MM.1S (cell line): Measurements from ENCODE around the gene TMEM135.

Source experiments
- DNase-seq: peaks from one replicate; pipeline ENCODE4 v3.0.0-alpha.2; 2015
- H2AFZ ChIP-seq: fragments of 300-600 bp; sonication (generic); 2 replicates; pipeline ENCODE4 v1.6.0; 2016; ENCODE audit warnings: antibody characterized with exemption, low read length
- H3F3A ChIP-seq: fragments of 300-600 bp; sonication (generic); 2 replicates; pipeline ENCODE4 v1.6.1; 2016; ENCODE audit warnings: mild to moderate bottlenecking, antibody characterized with exemption, low read length, moderate library complexity, mixed read lengths; ENCODE audit not compliant: insufficient read depth
- H3K27ac ChIP-seq: fragments of 300-600 bp; sonication (generic); 2 replicates; pipeline ENCODE4 v1.5.1; 2016; ENCODE audit warnings: mild to moderate bottlenecking, low read length
- H3K27me3 ChIP-seq: fragments of 300-600 bp; sonication (generic); replicated peaks from 2 replicates; pipeline ENCODE4 v1.6.0; 2016; ENCODE audit warnings: low read length; ENCODE audit not compliant: insufficient read depth
- H3K36me3 ChIP-seq: fragments of 300-600 bp; sonication (generic); replicated peaks from 2 replicates; pipeline ENCODE4 v1.6.1; 2016; ENCODE audit warnings: mild to moderate bottlenecking, low read length, mixed read lengths; ENCODE audit not compliant: insufficient read depth
- H3K4me1 ChIP-seq: fragments of 300-600 bp; sonication (generic); 2 replicates; pipeline ENCODE4 v1.6.1; 2016; ENCODE audit warnings: low read length, mixed read lengths
- H3K4me2 ChIP-seq: fragments of 300-600 bp; sonication (generic); 2 replicates; pipeline ENCODE4 v1.6.0; 2016; ENCODE audit warnings: low read depth, low read length
- H3K4me3 ChIP-seq: fragments of 300-600 bp; sonication (generic); 2 replicates; pipeline ENCODE4 v1.5.1; 2016; ENCODE audit warnings: low read length, mixed read lengths
- H3K79me2 ChIP-seq: fragments of 300-600 bp; sonication (generic); 2 replicates; pipeline ENCODE4 v1.6.1; 2016; ENCODE audit warnings: mixed run types, low read length, mixed read lengths
- H3K9ac ChIP-seq: fragments of 300-600 bp; sonication (generic); 2 replicates; pipeline ENCODE4 v1.6.1; 2016; ENCODE audit warnings: low read length, mixed read lengths
- H3K9me2 ChIP-seq: fragments of 300-600 bp; sonication (generic); replicated peaks from 2 replicates; pipeline ENCODE4 v1.6.1; 2016; ENCODE audit warnings: mild to moderate bottlenecking, low read length, mixed read lengths; ENCODE audit not compliant: insufficient read depth
- H3K9me3 ChIP-seq: fragments of 300-600 bp; sonication (generic); replicated peaks from 2 replicates; pipeline ENCODE4 v1.6.1; 2016; ENCODE audit warnings: mild to moderate bottlenecking, low read length, mixed read lengths; ENCODE audit not compliant: insufficient read depth
- H4K20me1 ChIP-seq: fragments of 300-600 bp; sonication (generic); 2 replicates; pipeline ENCODE4 v1.6.1; 2016; ENCODE audit warnings: mild to moderate bottlenecking, low read length, moderate library complexity, mixed read lengths; ENCODE audit not compliant: insufficient read depth
- CTCF ChIP-seq: fragments of 300-600 bp; sonication (generic); IDR thresholded peaks from 2 replicates; pipeline ENCODE4 v1.5.1; 2016; ENCODE audit warnings: antibody characterized with exemption, low read length, mixed read lengths
- EZH2 ChIP-seq: fragments of 300-600 bp; sonication (generic); optimal IDR thresholded peaks from 2 replicates; pipeline ENCODE3; 2017; ENCODE audit warnings: low read depth, mild to moderate bottlenecking, antibody characterized with exemption, low read length, mixed read lengths
- EZH2phosphoT487 ChIP-seq: fragments of 300-600 bp; sonication (generic); IDR thresholded peaks from 2 replicates; pipeline ENCODE4 v1.6.1; 2018; ENCODE audit warnings: antibody characterized with exemption, low read length

Gene TMEM135

DNA sequence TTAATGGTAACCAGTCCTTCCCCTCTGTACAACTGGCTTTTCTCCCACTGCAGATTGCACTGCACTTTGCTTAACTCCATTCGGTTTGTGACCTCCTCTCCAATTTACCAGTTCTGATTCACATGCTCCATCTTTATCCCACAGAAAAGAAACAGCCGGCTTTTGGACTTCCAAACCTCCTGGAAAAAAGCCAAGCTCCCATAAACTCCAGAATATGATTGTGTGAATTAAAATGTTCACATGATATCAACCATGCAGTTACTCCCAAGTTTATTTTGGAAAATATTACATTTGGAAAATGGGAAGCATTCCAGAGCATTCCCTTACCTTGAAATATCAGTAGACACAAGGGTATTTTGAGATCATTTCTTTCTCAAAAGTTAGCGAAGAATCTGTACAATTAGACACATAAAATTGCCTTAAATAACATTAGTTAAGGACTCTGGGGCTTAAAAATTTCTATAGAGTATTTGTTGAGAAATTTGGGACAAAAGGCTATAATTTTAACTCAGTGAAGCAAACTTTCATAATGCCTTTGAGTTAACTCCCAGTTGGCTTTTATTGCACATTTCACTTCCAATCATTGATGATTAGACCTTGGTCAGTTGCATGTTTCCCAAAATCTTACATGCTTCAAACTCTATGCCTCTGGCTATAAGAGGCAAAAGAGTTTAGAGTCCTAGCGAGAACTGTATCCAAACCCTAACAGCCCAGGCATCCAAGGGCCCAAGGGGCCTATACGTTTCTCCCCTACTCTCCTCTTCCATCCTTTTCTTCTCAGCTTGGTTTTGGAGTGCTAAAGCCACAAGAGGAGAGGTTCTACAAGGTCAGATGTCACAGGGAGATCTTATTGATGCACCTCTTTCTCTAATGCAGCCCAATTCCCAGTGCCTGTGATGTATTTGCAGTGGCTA is 23.6 kb upstream of the TMEM135 start:
- H3F3A ChIP-seq = no peaks in the 10 kb centered on the region
- no peaks in the 10 kb centered on the region for H3K9me3 ChIP-seq
- H3K4me3 ChIP-seq = no peak overlapping the region
- no peak overlapping the region for H3K4me2 ChIP-seq
- no peaks in the 10 kb centered on the region for H3K9me2 ChIP-seq
- no peak overlapping the region for H2AFZ ChIP-seq
- H3K27me3 ChIP-seq = no peaks in the 10 kb centered on the region
- no peak for TF ChIP-seq CTCF
- TF ChIP-seq EZH2 = no peak
- DNase-seq = no peak
- no peaks in the 10 kb centered on the region for H3K79me2 ChIP-seq
- H3K4me1 ChIP-seq = no peaks in the 10 kb centered on the region
- H3K9ac ChIP-seq = no peak overlapping the region
- no peaks in the 10 kb centered on the region for H4K20me1 ChIP-seq
- no peak overlapping the region for H3K27ac ChIP-seq
- H3K36me3 ChIP-seq = no peaks in the 10 kb centered on the region

- Histone ChIP-seq H3K4me1 (no peaks in the 10 kb centered on the region), H3K9ac (no peak overlapping the region), H4K20me1 (no peaks in the 10 kb centered on the region), H3K79me2 (no peaks in the 10 kb centered on the region), H3K27ac (no peak overlapping the region), H3K9me2 (no peaks in the 10 kb centered on the region), H3K27me3 (no peaks in the 10 kb centered on the region), H3K36me3 (no peaks in the 10 kb centered on the region), H3K4me3 (no peak overlapping the region), H3F3A (no peaks in the 10 kb centered on the region), H3K4me2 (no peak overlapping the region), H3K9me3 (no peaks in the 10 kb centered on the region), H2AFZ (no peak overlapping the region)
- TF ChIP-seq CTCF (no peak), EZH2phosphoT487 (no peak), EZH2 (no peak)
- no peak for DNase-seq
Observed at GRCh38 chr11:87015645-87016044, 22.1 kb upstream of the TMEM135 start.

DNA sequence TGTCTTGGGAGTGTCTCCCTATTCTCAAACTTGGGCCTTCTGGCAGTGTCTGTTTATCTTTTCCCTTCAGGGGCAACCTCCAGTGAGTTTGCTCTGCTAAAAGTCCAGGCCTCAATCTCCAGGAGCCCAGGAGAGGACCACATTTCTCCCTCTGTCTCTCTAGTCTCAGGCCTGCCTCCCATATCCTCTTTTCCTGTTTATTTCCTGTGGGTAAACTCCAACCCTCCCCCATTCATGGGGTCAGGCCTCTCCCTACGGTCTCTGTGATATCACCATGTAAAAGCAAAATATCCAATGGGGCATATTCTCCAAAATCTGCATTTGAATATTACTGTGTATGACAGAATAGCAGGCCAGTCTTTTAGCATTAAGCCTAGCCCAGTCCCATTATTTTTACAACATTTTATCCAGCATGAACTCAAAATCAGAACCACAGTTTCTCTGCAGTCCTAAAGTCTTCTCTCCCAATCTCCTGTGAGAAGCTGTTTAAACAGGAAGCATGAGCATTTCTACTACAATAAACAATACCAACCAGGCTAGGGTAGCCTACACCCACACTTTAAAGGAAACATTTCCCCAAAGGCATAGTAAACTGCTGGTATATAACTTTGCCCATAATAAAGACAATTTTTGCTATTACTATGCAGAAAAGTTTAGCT is 18.0 kb upstream of the TMEM135 start:
- Histone ChIP-seq H3K9me3 (no peaks in the 10 kb centered on the region), H3K4me2 (no peak overlapping the region), H3K9me2 (no peaks in the 10 kb centered on the region), H3K79me2 (no peaks in the 10 kb centered on the region), H3K4me1 (no peaks in the 10 kb centered on the region), H3K27ac (no peak overlapping the region), H4K20me1 (no peaks in the 10 kb centered on the region), H3K36me3 (no peaks in the 10 kb centered on the region), H3K9ac (no peak overlapping the region), H3F3A (no peaks in the 10 kb centered on the region), H2AFZ (no peak overlapping the region), H3K27me3 (no peaks in the 10 kb centered on the region), H3K4me3 (no peak overlapping the region)
- DNase-seq = no peak
- TF ChIP-seq CTCF (no peak), EZH2 (no peak), EZH2phosphoT487 (no peak)
